ENCODE measurements around the gene ABRAXAS1.

Gene ABRAXAS1

DNA sequence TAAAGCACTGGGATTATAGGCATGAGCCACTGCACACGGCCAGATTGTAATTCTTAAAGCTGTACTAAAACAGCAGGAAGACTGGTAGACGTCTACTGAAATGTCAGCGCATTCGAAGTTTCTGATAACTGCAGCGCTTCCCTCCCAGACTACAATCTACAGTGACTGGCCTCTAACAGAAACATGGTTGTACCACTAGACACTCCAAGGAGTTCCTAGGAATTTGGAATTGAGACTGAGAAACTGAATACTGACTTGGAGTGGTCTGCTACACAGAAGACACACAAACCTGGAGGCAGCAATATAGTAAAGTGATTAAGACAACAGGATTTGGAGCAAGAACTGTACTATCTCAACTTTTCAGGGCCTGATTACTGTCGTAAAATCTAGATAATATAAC, 30.2 kb downstream of the ABRAXAS1 start:
- DNase-seq (ENCODE audit: low spot score): peak; percentile 15

DNA sequence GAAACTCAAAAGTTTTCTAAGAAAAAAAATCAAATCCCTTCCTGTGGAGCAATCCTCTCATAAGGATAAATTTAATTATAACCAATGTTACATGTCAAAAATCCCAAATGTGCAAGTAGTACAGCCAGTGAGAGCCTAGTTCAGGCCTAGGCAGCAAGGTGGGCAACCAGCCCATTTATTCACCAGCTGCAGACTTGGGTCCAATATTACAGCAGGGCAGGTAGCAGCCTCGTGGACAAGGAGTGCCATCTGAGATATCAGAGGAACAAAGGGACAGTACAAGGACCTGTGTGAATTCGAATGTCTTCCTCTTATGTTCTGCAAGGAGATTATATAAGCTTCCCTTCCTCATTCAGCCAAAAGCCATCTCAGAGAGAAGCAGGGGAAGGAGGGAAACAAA, 35.9 kb downstream of the ABRAXAS1 start:
- DNase-seq (ENCODE audit: low spot score): no peak

DNA sequence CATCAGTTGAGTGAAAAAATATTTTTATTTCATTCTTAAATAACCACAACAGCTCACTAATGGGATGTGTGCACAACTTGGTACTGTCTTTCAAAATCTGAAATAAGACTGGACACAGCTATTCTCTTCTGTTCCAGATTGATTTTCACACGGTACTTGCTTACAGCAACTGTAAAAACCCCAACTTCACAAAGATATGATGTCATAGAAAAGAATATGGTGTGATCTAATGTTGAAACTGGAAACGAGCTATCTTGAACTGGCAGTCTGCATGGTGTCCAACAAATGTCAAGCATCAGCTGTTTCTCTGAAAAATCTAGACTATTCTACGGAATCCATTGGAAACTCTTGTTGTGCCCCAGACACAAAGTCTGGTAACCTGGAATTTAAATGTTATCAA, 44.0 kb downstream of the ABRAXAS1 start:
- no peak for DNase-seq (ENCODE audit: low spot score)

DNA sequence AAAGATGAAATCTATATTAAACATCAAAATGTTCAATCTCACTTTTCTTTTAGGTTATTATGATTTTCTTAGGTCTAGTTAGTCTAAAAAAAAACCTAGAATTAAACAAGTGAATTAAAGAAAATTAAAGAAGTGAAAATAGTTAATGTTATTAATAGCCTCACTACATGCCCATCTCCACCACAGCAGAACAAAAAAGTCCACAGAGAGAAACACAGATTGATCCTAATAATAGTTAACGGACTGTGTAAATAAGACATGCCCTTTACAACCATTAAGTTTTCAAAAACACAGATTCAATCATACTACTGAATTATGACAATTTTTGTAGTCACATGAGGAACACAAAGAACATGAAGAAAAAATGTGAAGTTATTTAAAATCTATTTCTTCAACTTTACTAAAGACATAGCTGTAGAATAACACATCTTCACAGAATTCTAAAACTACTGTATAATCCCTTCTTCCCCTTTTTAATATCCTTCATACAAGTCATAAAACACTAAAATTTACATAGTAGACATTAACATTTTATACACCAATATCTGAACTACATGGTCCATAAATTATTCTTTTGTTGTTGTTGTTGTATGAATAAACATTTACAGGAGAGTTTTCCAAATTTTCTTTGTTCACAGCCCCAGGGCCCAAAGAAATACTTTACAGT, 44.6 kb downstream of the ABRAXAS1 start:
- DNase-seq (ENCODE audit: low spot score): no peak

DNA sequence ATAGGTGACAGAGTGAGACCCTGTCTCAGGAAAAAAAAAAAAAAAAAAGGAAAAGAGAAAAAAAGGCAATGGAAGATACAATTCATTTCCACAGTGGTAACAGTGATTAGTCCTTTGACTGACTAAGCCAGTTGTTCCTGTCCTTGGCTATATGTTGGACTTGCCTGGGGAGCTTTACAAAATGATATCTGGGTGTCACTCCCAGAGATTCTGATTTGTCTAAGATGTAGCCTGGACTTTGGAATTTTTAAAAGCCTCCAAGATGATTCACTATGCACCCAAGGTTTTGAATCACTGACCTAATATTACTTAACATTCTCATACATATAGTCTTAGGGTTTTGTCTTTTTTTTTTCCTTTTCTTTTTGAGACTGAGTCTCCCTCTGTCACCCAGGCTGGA, 46.2 kb downstream of the ABRAXAS1 start:
- DNase-seq (ENCODE audit: low spot score): no peak

DNA sequence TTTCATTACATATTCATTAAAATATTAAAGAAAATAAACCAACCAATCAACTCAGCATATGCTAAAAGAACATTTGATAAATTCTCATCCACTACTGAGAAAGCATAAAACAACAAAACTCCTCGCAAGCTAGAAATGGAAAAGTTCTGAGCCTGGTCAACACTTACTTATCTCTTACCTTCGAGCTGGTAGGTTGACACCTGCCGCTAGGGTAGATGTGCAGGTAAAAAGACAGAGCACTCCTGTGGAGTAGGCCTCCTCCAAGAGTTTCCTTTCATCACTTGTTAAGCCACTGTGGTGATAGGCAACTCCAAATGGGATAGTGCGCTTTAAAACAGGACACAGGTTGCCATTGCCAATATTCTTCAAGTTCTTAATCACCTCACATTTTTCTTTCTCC, 48.2 kb downstream of the ABRAXAS1 start:
- no peak for DNase-seq (ENCODE audit: low spot score)

GRCh38 chr4:83431200-83431599, 53.7 kb downstream of the ABRAXAS1 start:
- no peak for DNase-seq (ENCODE audit: low spot score)

DNA sequence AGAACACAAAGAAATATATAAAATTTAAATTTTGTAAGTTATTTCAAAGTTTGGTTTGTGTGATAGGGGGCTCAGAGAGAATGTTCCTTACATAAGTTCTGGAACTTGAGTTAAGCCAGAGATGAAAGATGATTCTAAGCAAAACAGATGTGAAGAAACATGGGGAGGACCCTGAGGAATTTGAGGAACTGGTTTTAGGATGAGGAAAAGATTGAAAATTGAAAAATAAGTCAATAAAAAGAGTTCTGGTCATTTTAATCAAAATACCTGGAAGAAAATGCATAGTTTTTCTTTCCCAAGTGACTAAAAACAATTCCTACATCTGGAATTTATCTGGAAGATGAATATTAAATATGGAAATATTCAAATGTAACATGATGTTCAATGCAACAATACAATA, 66.7 kb downstream of the ABRAXAS1 start:
- DNase-seq (ENCODE audit: low spot score): no peak

GRCh38 chr4:83417566-83417965, 67.3 kb downstream of the ABRAXAS1 start:
- DNase-seq (ENCODE audit: low spot score): no peak

DNA sequence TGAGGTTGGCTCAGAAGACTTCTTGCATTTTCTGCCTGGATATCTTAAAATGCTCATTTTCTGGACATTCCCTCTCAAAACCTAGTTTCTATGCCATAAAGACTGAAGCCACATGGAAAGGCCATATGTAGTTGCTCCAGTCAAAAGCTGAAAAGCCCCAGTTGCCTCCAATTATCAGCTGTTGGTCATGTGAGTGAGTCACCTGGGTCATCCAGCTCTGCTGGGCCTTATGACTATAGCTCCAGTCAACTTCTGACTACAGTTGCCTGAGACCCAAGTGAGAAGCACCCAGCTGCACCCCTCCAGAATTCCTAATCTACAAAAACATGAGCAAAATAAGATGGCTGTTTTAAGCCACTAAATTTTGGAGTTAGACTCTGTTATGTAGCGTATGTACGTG, 71.2 kb downstream of the ABRAXAS1 start:
- peak; percentile 17 for DNase-seq (ENCODE audit: low spot score)
